NT2/D1 (cell line): Measurements from ENCODE around the gene DEXI.

Source experiments
- SUZ12 ChIP-seq: IDR thresholded peaks from 2 replicates; pipeline ENCODE4 v1.6.1; 2011; ENCODE audit not compliant: insufficient read length, insufficient read depth; ENCODE audit errors: extremely low read depth
- YY1 ChIP-seq: IDR thresholded peaks from 2 replicates; pipeline ENCODE4 v1.6.1; 2011; ENCODE audit not compliant: insufficient read length, insufficient read depth
- ZNF274 ChIP-seq: IDR thresholded peaks from 2 replicates; pipeline ENCODE4 v1.6.1; 2011; ENCODE audit warnings: mild to moderate bottlenecking, low read depth, low read length

DNA sequence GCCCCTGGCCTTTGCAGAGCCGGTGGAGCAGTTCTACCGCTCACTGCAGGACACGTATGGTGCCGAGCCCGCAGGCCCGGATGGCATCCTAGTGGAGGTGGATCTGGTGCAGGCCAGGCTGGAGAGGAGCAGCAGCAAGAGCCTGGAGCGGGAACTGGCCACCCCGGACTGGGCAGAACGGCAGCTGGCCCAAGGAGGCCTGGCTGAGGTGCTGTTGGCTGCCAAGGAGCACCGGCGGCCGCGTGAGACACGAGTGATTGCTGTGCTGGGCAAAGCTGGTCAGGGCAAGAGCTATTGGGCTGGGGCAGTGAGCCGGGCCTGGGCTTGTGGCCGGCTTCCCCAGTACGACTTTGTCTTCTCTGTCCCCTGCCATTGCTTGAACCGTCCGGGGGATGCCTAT is 35.8 kb downstream of the DEXI start:
- TF ChIP-seq ZNF274 (no peak), YY1 (no peak), SUZ12 (no peak)
